HG03378 (cell line): Measurements from ENCODE around the gene CGREF1.
"Not testable (repeated sequence)": the region's sequence is repeated elsewhere in the genome, so short reads cannot be mapped to it uniquely, and the experiment has no call there.

Source experiments
- ATAC-seq: cut with Tn5 transposase; IDR thresholded peaks from one replicate; pipeline ENCODE4 v1.9.1; 2021; ENCODE audit warnings: mild to moderate bottlenecking, moderate library complexity; ENCODE audit not compliant: unreplicated experiment

The CGREF1 gene

GRCh38 chr2:27137322-27137935 is 18.5 kb upstream of the CGREF1 start:
- no peak for ATAC-seq

- ATAC-seq = no peak
Measured at GRCh38 chr2:27136751-27137150, 17.8 kb upstream of the CGREF1 start.

- ATAC-seq = no peak
Measured at GRCh38 chr2:27135478-27135955, 16.6 kb upstream of the CGREF1 start.

- no peak for ATAC-seq
Measured at GRCh38 chr2:27134781-27135477, 16.0 kb upstream of the CGREF1 start.

- ATAC-seq = peak; percentile 71
Measured at GRCh38 chr2:27133905-27134780, 15.2 kb upstream of the CGREF1 start, which contains the start of gene PREB. PREB (minus strand) TSS chr2:27134636; CDS start chr2:27134421, 215 bp downstream.

- ATAC-seq = no peak
Measured at GRCh38 chr2:27133195-27133875, 14.4 kb upstream of the CGREF1 start.

GRCh38 chr2:27131429-27131828 is 12.5 kb upstream of the CGREF1 start:
- ATAC-seq = no peak

- ATAC-seq = no peak
Measured at GRCh38 chr2:27130396-27130795, 11.5 kb upstream of the CGREF1 start.

GRCh38 chr2:27128668-27129571 is 10.0 kb upstream of the CGREF1 start:
- no peak for ATAC-seq

GRCh38 chr2:27127883-27128667 is 9.1 kb upstream of the CGREF1 start:
- no peak for ATAC-seq

GRCh38 chr2:27126252-27126710 is 7.4 kb upstream of the CGREF1 start:
- ATAC-seq = no peak

GRCh38 chr2:27125104-27125503 is 6.2 kb upstream of the CGREF1 start:
- ATAC-seq = no peak

- ATAC-seq = no peak
Measured at GRCh38 chr2:27123302-27124150, 4.6 kb upstream of the CGREF1 start, which contains the start of gene ABHD1. ABHD1 (plus strand) TSS chr2:27123815; CDS start chr2:27123949, 134 bp downstream.

- no peak for ATAC-seq
Measured at GRCh38 chr2:27122791-27123190, 3.9 kb upstream of the CGREF1 start.

- no peak for ATAC-seq
Measured at GRCh38 chr2:27121906-27122305, 3.0 kb upstream of the CGREF1 start.

- not testable (repeated sequence) for ATAC-seq
Measured at GRCh38 chr2:27119330-27119670, 372 bp upstream of the CGREF1 start.

- ATAC-seq = no peak
Measured at GRCh38 chr2:27117995-27118524, 868 bp downstream of the CGREF1 start.

GRCh38 chr2:27115519-27115918 is 3.4 kb downstream of the CGREF1 start:
- ATAC-seq = no peak
